PFSK-1 (cell line): ENCODE data around the gene S100A8.

ENCODE experiments used
- FOXP2 ChIP-seq: optimal IDR thresholded peaks from 2 replicates; pipeline ENCODE3; 2011; ENCODE audit warnings: borderline replicate concordance, control low read depth, inconsistent platforms; ENCODE audit not compliant: insufficient read depth; ENCODE audit errors: extremely low read length, extremely low read depth
- POLR2AphosphoS5 ChIP-seq: IDR thresholded peaks from 2 replicates; pipeline ENCODE4 v1.6.1; 2012; ENCODE audit warnings: low read depth, mild to moderate bottlenecking, control low read depth, low read length, moderate library complexity
- SIN3A ChIP-seq: IDR thresholded peaks from 2 replicates; pipeline ENCODE4 v1.6.1; 2012; ENCODE audit warnings: mild to moderate bottlenecking, low read length, moderate library complexity, borderline replicate concordance; ENCODE audit not compliant: insufficient read depth
- TAF1 ChIP-seq: IDR thresholded peaks from 2 replicates; pipeline ENCODE4 v1.6.1; 2012; ENCODE audit warnings: low read length, control low read depth, borderline replicate concordance; ENCODE audit not compliant: insufficient read depth
- TF ChIP-seq, protein P1 (sequence below), 2 experiments: IDR thresholded peaks; 2 replicates each; pipeline versions ENCODE4 v1.6.1 to v1.8.0; 2011 to 2012; ENCODE audit warnings: low read depth in 2 of 2, low read length in 2 of 2, control low read depth in 1 of 2, inconsistent platforms in 1 of 2, mild to moderate bottlenecking in 1 of 2, moderate library complexity in 1 of 2; ENCODE audit not compliant: insufficient read depth in 1 of 2

The S100A8 gene

DNA sequence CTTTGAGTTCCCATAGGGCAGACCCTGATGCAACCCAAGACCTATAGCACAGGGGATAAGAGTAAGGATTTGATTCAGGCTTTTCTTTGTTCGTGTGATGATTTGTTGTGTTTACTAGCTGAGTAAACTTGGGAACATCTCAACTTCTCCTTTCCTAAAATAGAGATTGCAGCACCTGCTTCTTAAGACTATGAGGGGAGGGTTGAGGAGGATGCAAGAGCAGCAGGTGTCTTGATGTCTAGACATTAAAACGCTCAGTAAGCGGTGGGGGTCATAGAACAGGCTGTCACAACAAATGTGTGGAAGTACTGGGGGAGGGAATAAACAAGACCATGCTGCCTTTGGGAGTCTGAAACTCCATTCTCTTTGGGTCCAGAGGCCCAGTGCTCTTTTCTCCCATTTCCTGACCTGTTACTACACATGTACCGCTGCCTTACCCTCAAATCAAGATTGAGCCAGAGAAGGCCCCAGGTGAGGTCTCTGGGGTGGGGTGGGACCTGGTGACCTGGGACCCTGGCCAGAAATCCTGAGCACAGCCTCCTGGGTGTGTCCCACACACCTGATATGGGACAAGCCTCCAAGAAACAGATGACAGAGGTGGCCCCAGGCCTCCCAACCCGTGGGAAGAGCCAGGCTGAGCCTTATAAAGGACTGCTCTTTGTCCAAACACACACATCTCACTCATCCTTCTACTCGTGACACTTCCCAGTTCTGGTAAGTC is 25.1 kb upstream of the S100A8 start, which contains the start of gene S100A7A:
Gene S100A7A, plus strand, starts transcription at position 671 of the 721 bp plus-strand sequence. CDS start 1,563 bp downstream, outside the sequence.
- TF ChIP-seq, protein P1, sequence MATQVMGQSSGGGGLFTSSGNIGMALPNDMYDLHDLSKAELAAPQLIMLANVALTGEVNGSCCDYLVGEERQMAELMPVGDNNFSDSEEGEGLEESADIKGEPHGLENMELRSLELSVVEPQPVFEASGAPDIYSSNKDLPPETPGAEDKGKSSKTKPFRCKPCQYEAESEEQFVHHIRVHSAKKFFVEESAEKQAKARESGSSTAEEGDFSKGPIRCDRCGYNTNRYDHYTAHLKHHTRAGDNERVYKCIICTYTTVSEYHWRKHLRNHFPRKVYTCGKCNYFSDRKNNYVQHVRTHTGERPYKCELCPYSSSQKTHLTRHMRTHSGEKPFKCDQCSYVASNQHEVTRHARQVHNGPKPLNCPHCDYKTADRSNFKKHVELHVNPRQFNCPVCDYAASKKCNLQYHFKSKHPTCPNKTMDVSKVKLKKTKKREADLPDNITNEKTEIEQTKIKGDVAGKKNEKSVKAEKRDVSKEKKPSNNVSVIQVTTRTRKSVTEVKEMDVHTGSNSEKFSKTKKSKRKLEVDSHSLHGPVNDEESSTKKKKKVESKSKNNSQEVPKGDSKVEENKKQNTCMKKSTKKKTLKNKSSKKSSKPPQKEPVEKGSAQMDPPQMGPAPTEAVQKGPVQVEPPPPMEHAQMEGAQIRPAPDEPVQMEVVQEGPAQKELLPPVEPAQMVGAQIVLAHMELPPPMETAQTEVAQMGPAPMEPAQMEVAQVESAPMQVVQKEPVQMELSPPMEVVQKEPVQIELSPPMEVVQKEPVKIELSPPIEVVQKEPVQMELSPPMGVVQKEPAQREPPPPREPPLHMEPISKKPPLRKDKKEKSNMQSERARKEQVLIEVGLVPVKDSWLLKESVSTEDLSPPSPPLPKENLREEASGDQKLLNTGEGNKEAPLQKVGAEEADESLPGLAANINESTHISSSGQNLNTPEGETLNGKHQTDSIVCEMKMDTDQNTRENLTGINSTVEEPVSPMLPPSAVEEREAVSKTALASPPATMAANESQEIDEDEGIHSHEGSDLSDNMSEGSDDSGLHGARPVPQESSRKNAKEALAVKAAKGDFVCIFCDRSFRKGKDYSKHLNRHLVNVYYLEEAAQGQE (IDR thresholded peaks at IDR 0.05; ENCODE audit: insufficient read depth in 1 of 2, low read depth in 2 of 2, low read length in 2 of 2) = no peak
- no peak for TF ChIP-seq TAF1
- TF ChIP-seq POLR2AphosphoS5 = no peak
- no peak for TF ChIP-seq SIN3A

DNA sequence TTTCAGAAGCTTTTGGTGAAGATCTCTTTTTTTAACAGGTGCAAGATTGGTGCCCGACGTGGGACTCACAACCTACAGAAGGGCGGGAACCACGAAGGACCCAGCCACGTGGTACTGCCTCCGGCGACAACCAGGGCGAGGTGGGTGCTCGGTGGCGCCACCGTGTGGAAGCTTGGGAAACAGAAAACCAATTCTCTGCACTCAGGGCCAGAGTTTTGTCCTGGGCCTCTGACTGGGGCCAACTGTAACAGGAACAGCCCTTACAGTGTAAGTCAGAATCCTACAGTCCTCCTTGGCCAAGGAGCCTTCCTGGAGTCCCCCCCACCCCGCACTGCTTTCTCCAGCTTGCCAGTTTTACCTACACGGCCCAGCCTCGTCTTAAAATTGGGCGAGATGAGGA is 13.9 kb upstream of the S100A8 start:
- TF ChIP-seq FOXP2 (no peak), POLR2AphosphoS5 (no peak), TAF1 (no peak), SIN3A (no peak)
- TF ChIP-seq, protein P1 (IDR thresholded peaks at IDR 0.05; ENCODE audit: insufficient read depth in 1 of 2, low read depth in 2 of 2, low read length in 2 of 2) = no peak

DNA sequence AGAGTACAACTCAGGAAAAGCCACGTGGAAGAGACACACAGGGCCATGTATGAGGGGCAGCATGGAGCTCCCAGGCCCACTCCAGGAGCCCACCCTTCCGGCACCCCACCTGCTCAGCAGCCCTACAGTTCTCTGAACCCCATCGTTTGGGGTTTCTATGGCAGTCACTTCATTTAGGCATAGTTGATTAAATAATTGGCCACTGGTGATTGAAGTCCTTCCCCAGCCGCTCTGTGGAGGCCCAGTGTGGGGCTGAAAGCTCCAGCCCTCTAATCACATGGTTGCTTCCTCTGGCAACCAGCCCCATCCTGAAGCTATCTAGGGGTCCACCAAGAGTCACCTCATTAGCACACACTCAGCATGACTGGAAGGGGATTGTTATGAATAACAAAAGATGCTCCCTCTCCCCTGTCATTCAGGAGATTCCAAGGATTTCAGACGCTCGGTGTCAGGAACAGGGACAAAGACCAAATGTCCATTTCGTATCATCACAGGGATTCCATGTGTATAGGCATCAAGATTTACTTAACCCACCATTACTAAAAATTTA is 13.3 kb upstream of the S100A8 start:
- TF ChIP-seq SIN3A = no peak
- TF ChIP-seq TAF1 = no peak
- TF ChIP-seq, protein P1 (IDR thresholded peaks at IDR 0.05; ENCODE audit: insufficient read depth in 1 of 2, low read depth in 2 of 2, low read length in 2 of 2) = no peak
- TF ChIP-seq POLR2AphosphoS5 = no peak
- TF ChIP-seq FOXP2 = no peak

DNA sequence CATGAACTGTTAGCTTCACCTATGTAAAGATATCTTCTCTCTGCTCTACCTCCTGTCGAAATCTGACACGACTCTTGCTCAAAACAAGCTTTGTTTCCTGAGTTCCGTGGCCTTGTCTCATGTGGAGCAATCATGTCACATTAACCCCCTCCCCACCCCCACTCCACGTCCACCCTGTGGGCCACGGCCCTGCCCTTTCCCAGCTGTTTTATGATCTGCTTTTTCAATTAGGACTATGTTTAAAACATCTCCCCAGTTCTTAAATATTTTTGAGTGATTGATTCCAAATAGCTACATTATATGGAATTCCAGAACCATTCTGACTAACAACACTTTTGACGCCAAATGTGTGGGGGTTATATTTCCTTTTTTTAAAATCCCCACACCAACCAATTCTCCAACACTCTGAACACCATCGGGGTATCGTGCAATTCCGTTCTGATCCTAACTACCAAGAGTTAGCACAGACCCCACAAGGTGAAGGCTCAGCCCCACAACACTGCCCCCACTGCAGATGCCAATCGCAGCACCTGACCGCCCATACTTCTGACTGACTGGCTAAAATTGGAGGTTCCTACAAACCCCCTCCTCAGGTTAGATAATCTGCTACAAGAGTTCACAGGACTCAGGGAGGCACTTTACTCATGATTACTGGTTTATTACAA is 12.7 kb upstream of the S100A8 start:
- TF ChIP-seq, protein P1 (IDR thresholded peaks at IDR 0.05; ENCODE audit: insufficient read depth in 1 of 2, low read depth in 2 of 2, low read length in 2 of 2) = no peak
- TF ChIP-seq POLR2AphosphoS5 (no peak), TAF1 (no peak), SIN3A (no peak), FOXP2 (no peak)
